ENCODE results near the gene DBF4. TPM values are rescaled to one million over a fixed set of nuclear protein-coding genes. Genes with fewer than 3 reads are reported as not detected.

Gene DBF4
- total and polyA plus RNA-seq, 2 donors (not counting 1 experiment from before 2014, with no cell fraction given), result 7.8 to 21.0 TPM

GRCh38 chr7:87918740-87919139, 42.4 kb downstream of the DBF4 start:
- 80% methylated on average over 1 of the region's 1 CpG for WGBS (ENCODE audit: insufficient coverage)
- H3K27me3 ChIP-seq (replicated peaks in 1 of 4; ENCODE audit: control extremely low read depth in 1 of 4, control insufficient read depth in 3 of 4, insufficient read depth in 4 of 4, low read length in 3 of 4), result no peaks in the 10 kb centered on the region
- intact Hi-C loops (cut with micrococcal nuclease), result no loop called here
- no peaks in the 10 kb centered on the region for H3K79me2 ChIP-seq (ENCODE audit: control insufficient read depth, insufficient read depth, low read length)
- CTCF ChIA-PET, result no interaction called here
- H3K4me3 Mint-ChIP-seq, result no peak overlapping the region
- no peaks in the 10 kb centered on the region for H3K9me3 Mint-ChIP-seq (ENCODE audit: insufficient read depth)
- no peak overlapping the region for H3K27ac ChIP-seq (ENCODE audit: low read length in 2 of 2)
- no peaks in the 10 kb centered on the region for H3K4me1 Mint-ChIP-seq
- DNase-seq, result no peak
- H3K27ac Mint-ChIP-seq, result no peak overlapping the region
- POLR2A ChIA-PET, result no interaction called here
- no peak for ATAC-seq (ENCODE audit: low read depth)
- H3K4me3 ChIP-seq (ENCODE audit: control extremely low read depth in 1 of 5, extremely low read depth in 1 of 5, insufficient read depth in 1 of 5, low read depth in 2 of 5, low read length in 4 of 5), result no peak overlapping the region
- TF ChIP-seq CTCF (IDR thresholded peaks at IDR 0.05), result no peak
- TF ChIP-seq EZH2 (IDR thresholded peaks at IDR 0.05; ENCODE audit: borderline replicate concordance, insufficient read depth, low read depth, low read length, poor library complexity, severe bottlenecking), result no peak
- no peaks in the 10 kb centered on the region for H3K36me3 ChIP-seq (replicated peaks in 1 of 2; ENCODE audit: control extremely low read depth in 1 of 2, control insufficient read depth in 1 of 2, extremely low read depth in 1 of 2, insufficient read depth in 2 of 2, low read length in 1 of 2)
- H3K4me2 ChIP-seq (replicated peaks; ENCODE audit: low read depth, low read length, poor library complexity, severe bottlenecking), result no peak overlapping the region
- no peak overlapping the region for H2AFZ ChIP-seq (ENCODE audit: insufficient read depth, low read depth, low read length, poor library complexity, severe bottlenecking)
- H3K9ac ChIP-seq (ENCODE audit: low read length), result no peak overlapping the region
- H4K20me1 ChIP-seq (ENCODE audit: control insufficient read depth, insufficient read depth, low read length, poor library complexity, severe bottlenecking), result no peaks in the 10 kb centered on the region
- H3K4me1 ChIP-seq (ENCODE audit: control insufficient read depth in 2 of 2, insufficient read depth in 2 of 2, low read length in 2 of 2), result no peaks in the 10 kb centered on the region
- no peaks in the 10 kb centered on the region for H3K9me3 ChIP-seq (ENCODE audit: control extremely low read depth in 1 of 3, control insufficient read depth in 2 of 3, insufficient read depth in 1 of 3, low read length in 2 of 3)
- H3K27me3 Mint-ChIP-seq, result peaks cover 14% of the 10 kb centered on the region

GRCh38 chr7:87919875-87920274, 43.6 kb downstream of the DBF4 start:
- Mint-ChIP-seq H3K27ac (no peak overlapping the region), H3K27me3 (peaks cover 14% of the 10 kb centered on the region), H3K4me1 (no peaks in the 10 kb centered on the region), H3K9me3 (ENCODE audit: insufficient read depth) (no peaks in the 10 kb centered on the region), H3K4me3 (no peak overlapping the region)
- Histone ChIP-seq H3K79me2 (ENCODE audit: control insufficient read depth, insufficient read depth, low read length) (no peaks in the 10 kb centered on the region), H4K20me1 (ENCODE audit: control insufficient read depth, insufficient read depth, low read length, poor library complexity, severe bottlenecking) (no peaks in the 10 kb centered on the region), H3K27me3 (replicated peaks in 1 of 4; ENCODE audit: control extremely low read depth in 1 of 4, control insufficient read depth in 3 of 4, insufficient read depth in 4 of 4, low read length in 3 of 4) (no peaks in the 10 kb centered on the region), H3K4me1 (ENCODE audit: control insufficient read depth in 2 of 2, insufficient read depth in 2 of 2, low read length in 2 of 2) (no peaks in the 10 kb centered on the region), H3K4me3 (ENCODE audit: control extremely low read depth in 1 of 5, extremely low read depth in 1 of 5, insufficient read depth in 1 of 5, low read depth in 2 of 5, low read length in 4 of 5) (no peak overlapping the region), H3K4me2 (replicated peaks; ENCODE audit: low read depth, low read length, poor library complexity, severe bottlenecking) (no peak overlapping the region), H3K27ac (ENCODE audit: low read length in 2 of 2) (no peak overlapping the region), H2AFZ (ENCODE audit: insufficient read depth, low read depth, low read length, poor library complexity, severe bottlenecking) (no peak overlapping the region), H3K9ac (ENCODE audit: low read length) (no peak overlapping the region), H3K9me3 (ENCODE audit: control extremely low read depth in 1 of 3, control insufficient read depth in 2 of 3, insufficient read depth in 1 of 3, low read length in 2 of 3) (no peaks in the 10 kb centered on the region), H3K36me3 (replicated peaks in 1 of 2; ENCODE audit: control extremely low read depth in 1 of 2, control insufficient read depth in 1 of 2, extremely low read depth in 1 of 2, insufficient read depth in 2 of 2, low read length in 1 of 2) (no peaks in the 10 kb centered on the region)
- CTCF ChIA-PET, result no interaction called here
- WGBS (ENCODE audit: insufficient coverage), result 95% methylated on average over 6 of the region's 6 CpGs
- POLR2A ChIA-PET, result no interaction called here
- DNase-seq (no peak), ATAC-seq (ENCODE audit: low read depth) (no peak)
- intact Hi-C loops (cut with micrococcal nuclease), result no loop called here
- TF ChIP-seq CTCF (IDR thresholded peaks at IDR 0.05), result no peak
- TF ChIP-seq EZH2 (IDR thresholded peaks at IDR 0.05; ENCODE audit: borderline replicate concordance, insufficient read depth, low read depth, low read length, poor library complexity, severe bottlenecking), result no peak
